HuH-7 (cell line): ENCODE results near the gene ROBO2.
A peak's percentile ranks its signal among the peaks of the same experiment; 100 is the strongest.

Experiments used
- DNase-seq: peaks from one replicate; pipeline ENCODE4 v3.0.0; 2011; ENCODE audit warnings: low spot score

The ROBO2 gene

DNA sequence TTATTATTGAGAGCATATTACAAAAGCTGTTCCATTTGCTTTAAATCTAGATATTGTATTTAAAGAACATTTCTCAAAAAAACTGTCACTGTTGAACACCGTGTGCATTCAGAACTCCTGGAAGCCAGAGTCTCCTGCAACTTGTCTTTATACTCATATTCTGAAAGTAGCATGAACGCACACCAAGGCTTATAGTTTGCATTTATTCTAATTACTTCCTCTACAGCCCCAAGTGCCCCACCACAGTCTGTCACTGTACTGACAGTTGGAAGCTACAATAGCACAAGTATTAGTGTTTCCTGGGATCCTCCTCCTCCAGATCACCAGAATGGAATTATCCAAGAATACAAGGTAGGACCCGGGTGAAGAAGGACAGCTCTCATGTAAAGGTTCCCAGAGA is 537.4 kb downstream of the ROBO2 start:
- no peak for DNase-seq

- no peak for DNase-seq
Observed at GRCh38 chr3:77586216-77586615, 546.3 kb downstream of the ROBO2 start.

GRCh38 chr3:77588863-77589262 is 549.0 kb downstream of the ROBO2 start:
- no peak for DNase-seq

DNA sequence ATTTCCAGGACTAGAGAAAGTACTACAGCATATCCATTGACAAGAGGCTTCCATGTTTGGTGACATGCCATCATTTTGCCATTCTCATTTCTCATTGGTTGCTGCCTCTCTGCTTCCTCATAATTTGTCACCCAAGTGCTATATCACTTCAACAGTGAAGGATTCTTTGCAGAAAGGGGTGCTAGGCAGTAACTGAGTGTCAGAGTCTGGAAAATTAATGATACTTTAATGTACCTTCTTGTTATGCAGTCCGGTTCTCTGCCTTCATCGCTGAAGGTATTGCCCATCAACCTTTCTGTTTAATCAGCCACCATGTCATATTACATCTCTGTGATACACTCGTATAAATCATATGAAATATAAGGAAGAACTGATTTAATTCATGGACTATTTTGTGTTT is 550.3 kb downstream of the ROBO2 start:
- no peak for DNase-seq

GRCh38 chr3:77595371-77595870 is 555.5 kb downstream of the ROBO2 start:
- DNase-seq, result no peak

DNA sequence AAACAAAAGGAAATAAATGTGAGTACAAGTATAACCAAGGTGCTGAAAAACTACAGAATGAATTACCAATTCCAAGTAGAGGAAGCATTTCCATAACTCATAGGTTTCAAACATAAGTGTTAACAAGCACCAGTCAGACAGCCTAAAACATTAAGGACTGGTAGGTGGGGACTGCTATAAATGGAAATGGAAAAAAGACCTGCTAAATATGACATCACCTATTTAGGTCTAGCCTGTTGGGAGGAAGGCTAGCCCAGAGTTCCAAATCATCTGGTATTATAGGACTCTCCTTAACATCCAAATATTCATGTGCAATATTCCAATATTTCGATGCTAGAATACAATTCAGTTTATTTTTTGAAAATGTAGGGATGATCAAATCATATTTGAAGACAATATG is 560.0 kb downstream of the ROBO2 start:
- DNase-seq, result no peak

DNA sequence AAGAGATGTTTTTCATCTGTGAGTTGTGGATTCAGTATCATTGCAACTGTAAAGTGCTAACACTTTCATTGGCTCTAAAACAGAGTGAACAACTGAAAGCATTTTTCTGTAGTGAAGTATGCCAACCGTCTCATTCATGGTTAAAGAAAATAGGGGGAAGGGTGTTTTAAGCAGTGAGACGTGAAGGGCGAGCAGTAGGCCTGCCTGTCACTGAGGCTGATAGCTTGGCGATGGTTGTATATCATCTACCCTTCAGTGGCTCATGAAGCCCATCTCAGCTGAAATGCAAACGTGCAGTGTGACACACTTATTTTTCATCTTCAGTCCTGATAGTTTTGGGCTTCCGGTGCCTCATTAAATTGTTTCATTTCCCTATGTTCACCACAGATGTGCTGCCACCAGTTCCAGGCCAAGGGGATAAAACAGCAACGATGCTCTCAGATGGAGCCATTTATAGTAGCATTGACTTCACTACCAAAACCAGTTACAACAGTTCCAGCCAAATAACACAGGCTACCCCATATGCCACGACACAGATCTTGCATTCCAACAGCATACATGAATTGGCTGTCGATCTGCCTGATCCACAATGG is 562.0 kb downstream of the ROBO2 start:
- no peak for DNase-seq

DNA sequence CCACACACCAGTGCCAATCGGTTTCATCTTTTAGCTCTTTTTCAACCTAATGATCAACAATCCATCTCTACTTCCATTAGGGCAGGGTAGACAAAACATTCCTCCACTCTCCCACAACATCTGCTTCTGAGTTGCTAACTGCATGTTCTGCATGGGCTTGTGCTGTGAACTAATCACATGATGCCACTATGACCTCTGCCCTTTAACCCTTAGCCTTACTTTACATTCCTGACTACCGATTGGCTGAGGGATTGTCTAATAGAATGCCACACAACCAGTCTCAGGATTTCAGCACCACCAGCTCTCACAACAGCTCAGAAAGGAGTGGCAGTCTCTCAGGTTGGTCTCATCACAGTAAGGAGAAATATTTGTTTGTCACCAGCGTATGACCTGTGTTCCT is 562.8 kb downstream of the ROBO2 start:
- DNase-seq, result no peak

DNA sequence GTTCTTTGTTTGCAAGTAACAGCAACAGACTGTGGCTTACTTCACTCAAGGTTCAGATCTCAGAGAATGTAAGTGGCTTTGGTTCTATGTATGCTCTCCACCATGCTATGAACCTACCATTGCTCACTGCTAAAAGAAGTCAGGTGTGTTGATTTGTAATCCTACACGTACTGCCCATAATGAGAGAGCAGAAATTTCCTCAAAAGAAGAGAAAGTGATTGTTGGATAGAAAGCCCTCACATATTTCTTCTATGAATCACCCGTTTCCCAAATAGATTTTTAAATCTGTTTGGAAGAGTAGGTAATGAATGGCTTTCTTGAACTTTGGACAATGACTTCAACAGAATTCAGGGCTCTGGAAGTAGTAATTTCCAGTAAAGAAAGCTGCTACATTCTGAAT is 565.4 kb downstream of the ROBO2 start:
- peak; percentile 1 for DNase-seq

DNA sequence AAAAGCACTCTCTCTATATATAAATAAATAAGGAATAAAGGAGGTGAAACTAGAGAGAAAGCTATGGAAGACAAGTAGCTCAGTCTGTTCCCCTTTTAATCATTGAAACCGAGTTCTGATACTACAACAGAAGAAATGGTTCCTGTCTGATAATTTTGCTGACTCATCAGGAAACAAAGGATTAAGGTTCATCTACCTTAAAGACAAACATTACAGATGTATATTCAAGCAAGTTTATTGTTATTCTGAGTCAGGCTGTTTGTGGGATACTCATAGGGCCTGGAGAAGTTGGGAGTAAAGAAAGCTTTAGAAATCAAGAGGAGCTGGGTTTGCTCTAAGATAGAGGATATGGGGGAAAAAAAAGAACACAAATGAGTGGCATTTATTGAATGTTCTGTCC is 566.0 kb downstream of the ROBO2 start:
- no peak for DNase-seq

DNA sequence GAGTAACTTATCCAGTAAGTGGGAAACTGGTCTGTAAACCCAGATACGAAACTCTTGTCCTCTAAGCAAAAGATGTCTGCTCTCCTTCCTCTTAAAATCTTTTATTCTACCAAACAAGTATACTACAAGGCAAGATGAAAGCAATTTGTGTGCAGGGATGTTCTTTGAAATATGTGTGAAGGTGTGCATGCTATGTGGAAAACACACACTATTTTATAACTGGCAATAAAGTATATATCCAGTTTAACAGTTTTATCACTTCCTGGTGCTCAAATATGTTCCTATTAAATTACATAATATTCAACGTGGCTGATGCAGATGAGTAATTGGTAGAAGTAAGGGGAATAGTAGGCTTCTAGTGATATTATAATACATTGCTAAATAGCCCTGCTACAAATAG is 566.5 kb downstream of the ROBO2 start:
- no peak for DNase-seq

- DNase-seq, result no peak
Observed at GRCh38 chr3:77618686-77619085, 578.8 kb downstream of the ROBO2 start.

DNA sequence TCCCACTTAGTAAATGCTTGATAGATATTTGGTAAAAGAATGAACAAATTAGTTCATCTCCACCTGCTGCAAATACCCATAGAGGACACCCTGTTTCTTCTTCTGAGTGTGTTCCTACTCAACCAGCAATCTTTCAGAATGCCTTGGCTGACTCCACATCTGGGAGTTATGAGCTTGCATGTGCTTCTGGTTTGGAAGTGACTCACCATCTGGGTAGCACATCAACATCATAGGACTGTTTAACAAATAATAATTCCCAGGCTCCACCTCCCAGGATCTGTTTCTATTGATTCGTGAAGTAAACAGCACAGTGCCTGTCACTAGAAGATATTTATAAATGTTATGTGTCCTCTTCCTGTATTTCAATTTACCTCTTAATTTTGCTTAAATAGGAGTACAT is 580.1 kb downstream of the ROBO2 start:
- no peak for DNase-seq

- no peak for DNase-seq
Observed at GRCh38 chr3:77623500-77623899, 583.6 kb downstream of the ROBO2 start.

- DNase-seq, result no peak
Observed at GRCh38 chr3:77626157-77626556, 586.3 kb downstream of the ROBO2 start.

GRCh38 chr3:77648214-77648613 is 608.3 kb downstream of the ROBO2 start:
- DNase-seq, result no peak

- DNase-seq, result no peak
Observed at GRCh38 chr3:77648664-77649063, 608.8 kb downstream of the ROBO2 start.

GRCh38 chr3:77652624-77653023 is 612.7 kb downstream of the ROBO2 start:
- DNase-seq, result no peak

DNA sequence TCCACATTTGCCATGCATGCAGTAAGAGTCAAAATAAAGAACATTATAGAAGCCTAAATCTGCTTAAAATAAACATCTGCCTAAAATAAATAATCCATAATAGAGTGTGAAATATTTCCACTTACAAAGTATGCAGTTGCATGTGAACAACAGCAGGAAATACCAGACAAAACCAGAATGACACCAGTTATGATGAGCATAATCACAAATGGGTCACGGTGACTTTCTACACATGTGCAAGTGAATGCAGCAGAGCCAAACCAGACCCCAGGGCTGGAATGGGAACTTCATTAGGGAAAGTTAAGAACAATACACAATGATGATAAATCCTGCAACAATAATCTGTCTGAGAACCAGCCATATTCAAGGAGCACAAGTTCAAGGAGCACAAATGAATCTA is 615.5 kb downstream of the ROBO2 start:
- DNase-seq, result no peak

DNA sequence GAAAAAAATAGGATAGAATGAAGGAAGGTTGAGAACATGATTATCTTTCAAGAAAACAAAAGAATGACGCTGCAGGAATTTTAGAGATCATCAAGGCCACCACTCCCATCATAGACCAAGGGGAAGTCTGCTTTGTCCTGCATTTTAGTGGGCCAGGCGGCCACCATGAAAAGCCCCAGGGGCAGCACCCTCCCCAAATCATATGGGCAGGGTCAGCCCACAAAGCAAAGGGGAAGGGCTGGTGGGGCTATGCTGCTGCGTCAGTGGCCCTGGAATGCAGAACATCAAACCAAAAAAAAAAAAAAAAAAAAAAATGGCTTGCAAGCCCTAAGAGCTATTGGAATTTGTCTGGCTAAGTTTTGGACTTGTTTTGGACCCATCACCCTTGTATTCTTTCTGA is 620.8 kb downstream of the ROBO2 start:
- DNase-seq, result no peak

GRCh38 chr3:77667901-77668300 is 628.0 kb downstream of the ROBO2 start:
- DNase-seq, result no peak

DNA sequence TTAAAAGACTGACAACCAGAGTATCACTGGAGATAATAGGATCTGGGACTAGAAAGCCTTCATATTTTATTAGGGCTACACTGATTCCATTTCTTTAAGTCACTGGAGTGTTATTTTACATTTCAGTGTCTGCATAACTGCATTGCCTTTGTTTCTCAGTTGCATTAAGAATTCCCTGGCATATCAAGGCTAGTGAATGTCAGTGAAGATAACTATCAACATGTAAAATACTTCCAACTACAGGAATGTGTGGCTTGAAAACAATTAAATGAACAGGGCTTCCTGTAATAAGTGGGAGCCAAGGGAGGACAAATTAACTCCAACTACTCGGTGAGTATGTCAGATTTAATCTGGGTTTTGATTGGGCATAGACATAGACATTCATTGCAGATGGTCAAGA is 628.5 kb downstream of the ROBO2 start:
- no peak for DNase-seq

- no peak for DNase-seq
Observed at GRCh38 chr3:77672016-77672415, 632.1 kb downstream of the ROBO2 start.

DNA sequence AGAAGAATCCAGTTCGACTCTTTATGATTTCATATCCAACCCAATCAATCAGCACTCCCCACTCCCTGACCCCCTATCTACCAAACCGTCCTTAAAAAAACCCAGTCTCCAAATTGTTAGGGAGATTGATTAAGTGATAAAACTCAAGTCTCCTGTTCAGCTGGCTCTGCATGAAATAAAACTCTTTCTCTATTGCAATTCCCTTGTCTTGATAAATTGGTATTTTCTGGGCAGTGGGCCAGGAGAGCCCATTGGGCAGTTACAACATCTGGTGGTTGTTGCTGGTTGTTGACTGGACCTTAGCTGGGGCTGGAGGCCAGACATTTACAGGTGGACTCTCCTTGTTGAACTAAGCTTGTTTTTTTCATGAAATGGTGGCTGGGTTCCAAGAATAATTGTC is 642.3 kb downstream of the ROBO2 start:
- no peak for DNase-seq

GRCh38 chr3:77684115-77684514 is 644.2 kb downstream of the ROBO2 start:
- DNase-seq, result no peak
